Measurements from ENCODE around the gene EMILIN2.
"Not testable (repeated sequence)": the region's sequence is repeated elsewhere in the genome, so short reads cannot be mapped to it uniquely, and the experiment has no call there.

EMILIN2 gene

DNA sequence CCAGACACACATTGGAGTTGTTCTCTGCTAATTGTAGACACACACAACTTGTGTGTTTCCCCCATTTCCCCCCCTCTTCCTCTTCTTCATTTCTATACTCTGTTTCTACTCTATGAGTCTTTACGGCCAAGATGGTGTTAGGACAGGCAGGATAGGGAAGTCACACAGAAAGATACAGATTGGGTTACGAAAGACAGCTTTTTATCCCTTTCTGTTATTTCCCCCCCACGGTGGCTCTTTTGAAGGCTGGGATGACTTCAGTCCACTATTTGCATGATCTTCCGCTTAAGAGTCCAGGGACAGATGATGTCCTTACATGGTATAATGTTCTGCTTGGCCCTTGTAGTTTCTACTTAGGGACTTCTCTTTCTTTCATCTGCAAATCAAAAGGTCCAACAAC lies 1.6 kb upstream of the EMILIN2 start:
- DNase-seq (ENCODE audit: low spot score): no peak

DNA sequence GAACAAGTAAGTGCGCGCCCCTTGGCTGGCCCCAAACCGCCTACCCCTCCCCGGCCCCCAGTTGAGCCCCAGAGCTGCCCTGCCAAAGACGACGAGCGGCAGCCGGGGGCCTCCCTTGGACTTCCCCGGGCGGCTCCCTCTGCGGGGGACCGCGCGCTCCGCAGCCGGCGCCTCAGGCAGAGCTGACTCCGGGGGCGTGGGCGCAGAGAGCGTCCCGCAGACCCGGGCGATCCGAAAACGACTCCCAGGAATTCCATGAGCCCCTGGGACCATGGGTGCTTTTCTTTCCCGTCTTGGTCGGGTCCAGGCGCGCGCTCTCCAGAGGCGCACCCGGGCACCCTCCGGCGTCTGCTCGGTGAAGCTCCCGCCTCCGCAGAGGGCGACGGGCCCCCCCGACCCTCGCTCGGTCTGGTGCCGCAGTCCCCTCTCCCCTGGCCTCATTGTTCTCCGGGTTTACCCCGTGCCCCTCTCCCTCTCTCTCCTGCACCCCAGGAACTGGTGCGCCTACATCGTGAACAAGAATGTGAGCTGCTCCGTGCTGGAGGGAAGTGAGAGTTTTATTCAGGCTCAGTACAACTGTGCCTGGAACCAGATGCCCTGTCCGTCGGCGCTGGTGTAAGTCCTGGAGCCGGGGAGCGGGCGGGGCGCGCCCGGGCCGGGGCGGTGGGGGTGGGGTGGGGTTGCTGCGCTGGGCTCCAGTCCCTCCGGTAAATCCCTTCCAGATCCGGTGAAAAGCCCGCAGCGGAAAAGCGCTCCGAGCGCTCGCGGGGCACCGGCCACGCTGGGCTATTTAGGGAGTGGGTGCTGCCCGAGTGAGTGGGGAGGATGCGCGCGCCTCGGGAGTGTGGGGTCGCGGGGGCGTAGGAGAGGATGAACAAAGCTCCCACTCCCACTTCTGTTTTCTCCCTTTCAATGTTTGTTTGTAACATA lies 776 bp downstream of the EMILIN2 start:
- DNase-seq (ENCODE audit: low spot score): peak; percentile 26

- no peak for DNase-seq (ENCODE audit: low spot score)
These were observed 1.7 kb downstream of the EMILIN2 start for GRCh38 chr18:2848247-2849246.

DNA sequence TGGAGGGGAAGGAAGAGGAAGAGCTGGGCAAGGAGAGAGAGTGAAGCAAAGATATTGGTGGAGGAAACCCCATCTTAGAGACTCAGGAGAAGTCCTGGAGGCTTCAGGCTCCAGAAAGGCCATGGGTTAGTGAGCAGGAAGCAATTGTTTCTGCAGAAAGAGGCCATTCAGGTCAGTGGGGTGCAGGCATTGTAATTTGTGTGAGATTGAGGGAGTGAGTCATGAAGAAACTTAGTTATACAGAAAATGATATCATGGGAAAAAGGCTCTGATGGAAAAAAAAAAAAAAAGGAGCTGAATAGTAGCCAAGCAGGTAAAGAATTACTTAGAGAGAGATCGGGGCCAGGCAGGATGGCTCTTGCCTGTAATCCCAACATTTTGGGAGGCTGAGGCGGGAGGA lies 4.0 kb downstream of the EMILIN2 start:
- no peak for DNase-seq (ENCODE audit: low spot score)

GRCh38 chr18:2851771-2852170 lies 5.0 kb downstream of the EMILIN2 start:
- no peak for DNase-seq (ENCODE audit: low spot score)

- DNase-seq (ENCODE audit: low spot score): not testable (repeated sequence)
These were observed 5.7 kb downstream of the EMILIN2 start for GRCh38 chr18:2852460-2852859.

DNA sequence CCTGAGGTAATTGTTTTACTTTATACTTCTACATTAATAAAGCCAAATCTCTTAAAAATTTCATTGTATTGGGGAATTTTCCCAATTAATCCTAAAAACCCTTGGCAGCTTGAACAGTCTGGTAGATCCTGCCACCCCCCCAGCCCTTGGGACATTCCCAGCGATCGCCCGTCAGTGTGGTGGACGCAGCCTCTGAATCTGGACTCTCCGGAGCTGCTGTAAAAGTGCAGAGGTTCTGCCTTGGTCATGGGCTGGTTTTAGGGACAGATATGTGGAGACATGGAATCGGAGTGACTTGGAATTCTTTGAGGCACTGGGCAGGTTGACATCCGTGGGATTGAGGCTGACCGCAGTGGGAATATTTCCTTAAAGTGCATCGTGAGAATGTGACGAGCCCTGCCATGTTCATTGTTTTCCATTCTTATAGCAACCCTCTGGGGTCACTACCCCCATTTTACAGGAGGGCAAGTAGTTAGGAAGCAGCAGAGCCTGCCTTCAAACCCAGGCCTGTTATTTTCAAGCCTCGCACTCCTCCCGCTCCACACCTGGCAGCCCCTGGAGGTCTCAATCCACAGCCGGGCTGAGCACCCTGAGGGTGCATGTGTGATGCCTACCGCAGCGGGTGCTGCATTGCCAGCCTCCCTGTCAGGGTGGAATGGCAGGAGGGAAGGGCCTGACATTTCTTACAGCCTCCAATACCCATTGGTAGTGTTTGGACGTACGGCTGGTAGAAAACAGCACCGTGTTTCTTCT lies 6.5 kb downstream of the EMILIN2 start:
- DNase-seq (ENCODE audit: low spot score): no peak

GRCh38 chr18:2853926-2854664 lies 7.3 kb downstream of the EMILIN2 start:
- DNase-seq (ENCODE audit: low spot score): no peak

DNA sequence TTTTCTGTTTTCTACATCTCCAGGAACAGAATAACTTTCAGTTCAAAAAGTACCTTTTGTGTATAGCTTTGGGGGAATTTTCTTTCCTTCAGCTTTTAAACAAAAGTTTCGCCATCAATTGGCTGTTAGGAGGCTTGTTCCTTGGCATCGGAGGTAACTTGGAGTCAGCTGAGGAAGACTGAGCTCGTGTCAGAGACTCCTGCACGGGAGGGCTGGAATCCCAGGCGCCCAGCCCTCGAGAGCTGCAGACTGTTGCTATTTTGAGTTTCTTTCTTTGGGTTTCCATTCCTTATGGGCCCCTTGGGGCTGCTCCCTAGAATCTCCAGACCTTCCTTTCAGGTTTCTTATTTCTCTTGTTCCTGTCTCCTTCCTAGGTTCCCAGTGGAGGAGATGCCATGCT lies 8.1 kb downstream of the EMILIN2 start:
- no peak for DNase-seq (ENCODE audit: low spot score)

GRCh38 chr18:2855560-2856350 lies 8.9 kb downstream of the EMILIN2 start:
- no peak for DNase-seq (ENCODE audit: low spot score)

- no peak for DNase-seq (ENCODE audit: low spot score)
These were observed 9.9 kb downstream of the EMILIN2 start for GRCh38 chr18:2856547-2857170.

DNA sequence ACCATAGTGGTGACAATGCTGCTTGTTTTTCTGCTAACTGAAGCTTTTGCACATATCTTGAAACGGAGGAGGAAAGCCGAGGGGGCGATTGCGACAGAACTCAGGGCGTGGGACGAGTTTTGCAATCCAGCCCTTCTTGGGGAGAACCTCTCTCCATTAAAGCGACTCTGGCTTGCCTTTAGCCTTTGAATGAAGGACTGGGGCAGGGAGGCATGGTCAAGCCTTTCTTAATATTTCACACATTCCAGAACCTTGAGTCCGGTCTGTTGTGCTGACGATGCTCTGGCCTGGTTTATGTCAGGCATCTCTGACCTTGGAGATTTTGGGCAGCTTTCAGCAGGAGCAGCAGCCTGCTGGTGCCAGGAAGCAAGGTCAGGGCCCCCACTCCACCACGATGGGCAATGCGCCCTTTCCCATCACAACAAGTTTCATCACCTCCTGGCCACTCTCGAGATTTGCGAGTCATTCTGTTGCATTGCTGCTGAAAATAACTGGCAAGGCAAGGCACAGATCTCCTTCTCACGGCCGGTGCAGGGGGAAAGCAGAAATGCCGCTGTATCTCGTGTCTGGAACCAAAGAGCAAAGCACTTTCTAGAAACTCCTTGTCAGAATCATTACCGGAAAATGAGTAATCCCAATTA lies 10.8 kb downstream of the EMILIN2 start:
- peak; percentile 72 for DNase-seq (ENCODE audit: low spot score)

- not testable (repeated sequence) for DNase-seq (ENCODE audit: low spot score)
These were observed 13.6 kb downstream of the EMILIN2 start for GRCh38 chr18:2860397-2860796.

GRCh38 chr18:2863997-2864396 lies 17.2 kb downstream of the EMILIN2 start:
- DNase-seq (ENCODE audit: low spot score): not testable (repeated sequence)

- DNase-seq (ENCODE audit: low spot score): not testable (repeated sequence)
These were observed 19.7 kb downstream of the EMILIN2 start for GRCh38 chr18:2866465-2866864.

DNA sequence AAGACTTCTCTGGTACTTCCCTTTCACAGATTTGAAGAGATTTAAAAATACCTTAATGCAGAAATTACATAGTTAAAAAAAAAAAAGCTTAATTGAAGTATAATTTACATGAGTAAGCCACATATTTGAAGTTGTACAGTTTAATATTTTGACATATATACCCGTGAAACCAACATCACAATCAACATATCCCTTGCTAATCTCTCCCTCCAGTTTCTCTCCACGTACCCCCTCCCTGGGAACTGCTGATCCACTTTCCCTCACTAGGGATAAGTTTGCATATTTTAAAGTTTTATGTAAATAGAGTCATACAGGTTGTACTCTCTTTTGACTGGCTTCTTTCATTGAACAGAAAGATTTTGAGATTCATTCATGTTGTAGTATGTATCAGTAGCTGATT lies 22.4 kb downstream of the EMILIN2 start:
- no peak for DNase-seq (ENCODE audit: low spot score)

GRCh38 chr18:2871111-2871720 lies 24.4 kb downstream of the EMILIN2 start:
- no peak for DNase-seq (ENCODE audit: low spot score)

GRCh38 chr18:2872095-2872494 lies 25.3 kb downstream of the EMILIN2 start:
- no peak for DNase-seq (ENCODE audit: low spot score)

- DNase-seq (ENCODE audit: low spot score): no peak
These were observed 28.0 kb downstream of the EMILIN2 start for GRCh38 chr18:2874765-2875164.
